ENCODE results near the gene FAM131B. TPM values are rescaled to one million over a fixed set of nuclear protein-coding genes. Genes with fewer than 3 reads are reported as not detected.

FAM131B gene
- total and polyA plus RNA-seq, 9 of the 15 experiments (the other 6 are each of a cell fraction or from before 2014, with no cell fraction given): 0.03 to 0.04 TPM; not detected in 7

- TF ChIP-seq ZNF280B (CRISPR knock-in tag; IDR thresholded peaks at IDR 0.05) (no peak), KLF6 (CRISPR knock-in tag; IDR thresholded peaks at IDR 0.05; ENCODE audit: borderline replicate concordance) (no peak), FOXP1 (CRISPR knock-in tag; IDR thresholded peaks at IDR 0.05) (peak; percentile 16; the same call in 1 of the 2 replicates), ZBTB11 (CRISPR knock-in tag; IDR thresholded peaks at IDR 0.05) (peak in 1 of 3 experiments; percentile 65; a peak in 1 of 6 replicates), POLR2H (tag; IDR thresholded peaks at IDR 0.05; ENCODE audit: low read depth) (no peak; the same call in 1 of the 2 replicates), SAFB (IDR thresholded peaks at IDR 0.05; ENCODE audit: borderline replicate concordance, low read depth, low read length) (no peak), SFPQ (IDR thresholded peaks at IDR 0.05; ENCODE audit: low read depth, low read length) (no peak), PHF20 (IDR thresholded peaks at IDR 0.05; ENCODE audit: partially characterized antibody) (peak; percentile 30), POLR2G (IDR thresholded peaks at IDR 0.05; ENCODE audit: low read depth, low read length) (peak; percentile 79), E2F6 (IDR thresholded peaks at IDR 0.05; ENCODE audit: borderline replicate concordance in 1 of 2, extremely low read depth in 1 of 2, insufficient read depth in 1 of 2, insufficient read length in 1 of 2, low read depth in 1 of 2, low read length in 1 of 2, poor library complexity in 1 of 2, severe bottlenecking in 1 of 2) (no peak), RBM25 (IDR thresholded peaks at IDR 0.05; ENCODE audit: low read depth, low read length, severe bottlenecking) (no peak), STAG1 (CRISPR knock-in tag; IDR thresholded peaks at IDR 0.05; ENCODE audit: borderline replicate concordance) (no peak; the same call in 1 of the 2 replicates), PRPF4 (IDR thresholded peaks at IDR 0.05; ENCODE audit: insufficient read depth, low read depth, low read length, poor library complexity, severe bottlenecking) (peak; percentile 41), MEF2D (tag; conservative IDR thresholded peaks at IDR 0.05; ENCODE audit: low read depth) (no peak), PHF8 (IDR thresholded peaks at IDR 0.05; ENCODE audit: borderline replicate concordance, low read length) (no peak), KLF1 (tag; IDR thresholded peaks at IDR 0.05) (no peak), ELF2 (CRISPR knock-in tag; IDR thresholded peaks at IDR 0.05) (peak; percentile 23; the same call in 1 of the 2 replicates)
Measured at GRCh38 chr7:143381427-143382125, 19.1 kb upstream of the FAM131B start (continued).
